Right ventricle myocardium superior (tissue), 1 donor: ENCODE data around the gene MLXIPL. TPM values are rescaled to one million over a fixed set of nuclear protein-coding genes. Genes with fewer than 3 reads are reported as not detected.
"Not testable (repeated sequence)": the region's sequence is repeated elsewhere in the genome, so short reads cannot be mapped to it uniquely, and the experiment has no call there.

Experiments used
- ATAC-seq: fragments of 200-7000 bp; cut with Tn5 transposase; one replicate; pipeline ENCODE4 v1.9.1; 2020; ENCODE audit warnings: mild to moderate bottlenecking; ENCODE audit not compliant: poor library complexity
- DNase-seq: peaks from one replicate; pipeline ENCODE4 v3.0.0-alpha.2; 2020
- intact Hi-C: fragments of 100-400 bp; cut with DNase I; formaldehyde crosslinking; loops from one replicate; pipeline ENCODE4 v1.11.2; 2022
- total RNA-seq: library from RNA; stranded (reverse); fragmentation: NEBNext Ultra II Directional; extraction: Animal tissue kit (Norgen Biotek cat#: 25700); gene quantifications from one replicate; pipeline ENCODE4 v1.2.1, GENCODE V29; 2021
- donor health status: DM: no; HTN: yes; CAD: no; lungs with severe emphysema.

MLXIPL gene
- total RNA-seq, 1 donor from 2014 or later, result 6.9 TPM

DNA sequence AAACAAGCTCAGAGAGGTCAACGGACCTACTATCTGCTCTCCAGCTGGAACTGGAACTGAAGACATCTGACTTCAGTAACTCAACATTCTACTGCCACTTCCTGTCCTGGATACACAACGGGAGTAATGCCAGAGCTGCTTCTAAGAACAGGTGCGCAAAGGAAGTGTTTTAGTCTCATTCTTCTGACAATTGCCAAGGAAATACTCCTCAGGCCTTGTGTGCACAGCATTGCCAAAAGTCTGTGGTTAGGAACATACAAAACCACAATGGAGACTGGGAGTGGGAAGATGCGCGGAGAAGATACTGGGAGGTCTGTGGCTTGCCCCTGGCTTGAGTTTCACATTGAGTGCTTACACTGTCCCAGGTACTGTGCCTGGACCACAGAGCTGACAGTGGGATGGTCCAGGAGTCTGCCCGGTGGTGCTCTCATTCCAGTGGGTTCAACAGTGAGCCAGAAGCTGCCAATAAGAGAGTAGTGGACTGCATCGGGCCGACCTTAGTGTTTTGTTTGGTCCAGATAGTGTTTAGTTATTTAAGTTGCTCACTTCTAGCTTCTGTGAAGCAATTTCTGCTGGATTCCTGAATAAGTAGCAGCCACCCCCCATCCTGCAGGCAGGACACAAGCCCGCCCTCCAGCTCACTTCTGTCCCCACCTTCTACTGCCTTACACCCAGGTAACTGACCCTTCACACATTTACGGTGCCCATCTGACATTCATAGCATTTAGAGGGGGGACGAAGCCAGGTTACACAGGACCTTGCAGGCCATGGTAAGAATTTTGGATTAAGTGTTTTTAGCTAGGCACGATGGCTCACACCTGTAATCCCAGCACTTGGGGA lies 56.3 kb downstream of the MLXIPL start:
- ATAC-seq (no peak), DNase-seq (no peak)
- intact Hi-C loops, result no loop called here

- intact Hi-C loops, result no loop called here
- no peak for ATAC-seq
- DNase-seq, result no peak
These were observed 57.2 kb downstream of the MLXIPL start for GRCh38 chr7:73567140-73567539.

GRCh38 chr7:73566431-73566830 lies 57.9 kb downstream of the MLXIPL start:
- intact Hi-C loops, DNase-seq, ATAC-seq: not testable (repeated sequence)

GRCh38 chr7:73565675-73566340 lies 58.5 kb downstream of the MLXIPL start:
- intact Hi-C loops, result no loop called here
- ATAC-seq, result no peak
- DNase-seq, result no peak

DNA sequence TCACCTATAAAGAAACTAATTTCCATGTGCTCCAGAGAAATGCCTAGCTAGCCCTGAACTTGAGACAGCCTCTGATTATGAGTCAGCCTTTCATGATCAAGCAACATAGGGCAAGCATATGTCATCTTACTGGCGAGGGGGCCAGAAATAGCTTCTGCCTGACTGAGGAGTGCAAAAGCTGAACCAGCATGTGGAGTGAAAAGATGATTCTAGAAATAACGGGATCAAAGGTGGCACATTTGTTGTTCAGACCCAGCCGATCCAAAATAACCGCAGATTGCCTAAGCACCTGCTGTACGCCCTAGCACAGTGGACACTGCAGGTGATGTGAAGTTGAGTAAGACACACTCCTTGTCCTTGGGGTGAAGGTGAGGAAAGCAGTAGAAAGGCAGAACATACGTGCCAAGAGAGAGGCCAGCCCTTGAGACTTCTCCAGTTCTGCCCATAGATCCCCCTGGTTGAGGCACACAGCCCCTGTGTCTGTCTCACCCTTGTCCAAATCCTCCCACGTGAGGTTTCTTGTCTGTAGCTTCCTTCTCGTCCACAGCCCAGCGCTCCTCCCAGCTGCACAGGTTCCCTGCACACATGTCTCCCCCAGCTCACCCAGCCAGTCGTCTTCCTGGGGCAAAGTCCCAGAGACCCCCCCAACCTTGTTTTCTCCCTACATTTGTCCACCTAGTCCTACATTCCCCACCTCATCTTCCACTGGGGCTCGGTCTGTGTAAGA lies 64.0 kb downstream of the MLXIPL start:
- ATAC-seq (no peak), DNase-seq (no peak)
- intact Hi-C loops, result no loop called here

- intact Hi-C loops, result loop anchor here (5.0 kb wide), 1 partner anchor 35 kb away; the partner anchor contains the start of gene BAZ1B
- peak; percentile 73 for ATAC-seq
These were observed 66.7 kb downstream of the MLXIPL start, which contains the start of gene BCL7B for GRCh38 chr7:73557397-73558257. Gene BCL7B, minus strand, starts transcription at chr7:73557690. Its CDS starts 112 bp downstream, at chr7:73557578.

DNA sequence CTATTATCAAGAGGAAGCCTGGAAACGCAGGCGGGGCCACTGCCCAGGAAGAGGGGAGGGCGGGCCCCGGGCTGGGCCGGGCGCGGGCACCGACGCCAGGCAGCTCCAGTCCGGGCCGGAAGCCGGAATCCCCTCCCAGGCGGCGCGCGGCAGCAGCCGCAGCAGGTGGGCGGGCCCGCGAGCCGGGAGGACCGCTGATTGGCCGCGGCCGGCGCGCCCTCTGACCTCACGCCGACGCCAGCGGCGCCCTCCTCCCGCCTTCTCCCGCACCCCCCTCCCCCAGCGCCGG lies 67.3 kb downstream of the MLXIPL start:
- ATAC-seq (peak; percentile 98), DNase-seq (peak; percentile 96)
- intact Hi-C loops, result loop anchor here (5.0 kb wide), 1 partner anchor 35 kb away; the partner anchor contains the start of gene BAZ1B

More at GRCh38 chr7:73557397-73558257, 66.7 kb downstream of the MLXIPL start, which contains the start of gene BCL7B:
- DNase-seq, result peak; percentile 81

GRCh38 chr7:73556208-73557107 lies 67.9 kb downstream of the MLXIPL start:
- ATAC-seq (no peak), DNase-seq (no peak)
- intact Hi-C loops, result loop anchor here (5.0 kb wide), 1 partner anchor 34 kb away; the partner anchor contains the start of gene BAZ1B

DNA sequence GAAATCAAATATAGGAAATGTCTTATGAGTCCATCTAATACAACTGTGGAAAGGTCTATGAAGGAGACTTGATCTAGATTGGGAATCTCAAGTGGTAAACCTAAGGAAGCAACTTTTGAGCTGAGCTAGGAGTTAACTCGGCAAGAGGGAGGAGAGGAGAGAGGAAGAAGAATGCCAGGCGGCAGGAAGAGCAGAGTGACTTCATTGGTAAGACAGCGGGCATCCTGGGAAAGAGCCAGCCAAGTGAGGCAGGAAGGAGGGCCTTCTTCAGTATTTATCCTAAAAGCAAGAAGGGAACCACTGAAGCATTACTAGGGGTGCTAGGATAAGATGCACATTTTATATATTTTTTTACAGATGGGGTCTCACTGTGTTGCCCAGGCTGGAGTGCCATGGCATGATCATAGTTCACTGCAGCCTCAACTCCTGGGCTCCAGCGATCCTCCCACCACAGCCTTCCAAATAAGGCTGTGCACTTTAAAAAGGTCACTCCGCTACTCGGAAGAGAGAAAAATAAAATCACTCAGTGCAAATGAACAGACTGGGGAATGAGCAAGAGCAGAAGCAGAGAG lies 68.8 kb downstream of the MLXIPL start:
- ATAC-seq, result no peak
- no peak for DNase-seq
- intact Hi-C loops, result loop anchor here (5.0 kb wide), 1 partner anchor 33 kb away; the partner anchor contains the start of gene BAZ1B

GRCh38 chr7:73550093-73550492 lies 74.2 kb downstream of the MLXIPL start:
- intact Hi-C loops, DNase-seq, ATAC-seq: not testable (repeated sequence)

GRCh38 chr7:73549176-73549575 lies 75.1 kb downstream of the MLXIPL start:
- intact Hi-C loops, result no loop called here
- ATAC-seq, result peak; percentile 32
- no peak for DNase-seq

DNA sequence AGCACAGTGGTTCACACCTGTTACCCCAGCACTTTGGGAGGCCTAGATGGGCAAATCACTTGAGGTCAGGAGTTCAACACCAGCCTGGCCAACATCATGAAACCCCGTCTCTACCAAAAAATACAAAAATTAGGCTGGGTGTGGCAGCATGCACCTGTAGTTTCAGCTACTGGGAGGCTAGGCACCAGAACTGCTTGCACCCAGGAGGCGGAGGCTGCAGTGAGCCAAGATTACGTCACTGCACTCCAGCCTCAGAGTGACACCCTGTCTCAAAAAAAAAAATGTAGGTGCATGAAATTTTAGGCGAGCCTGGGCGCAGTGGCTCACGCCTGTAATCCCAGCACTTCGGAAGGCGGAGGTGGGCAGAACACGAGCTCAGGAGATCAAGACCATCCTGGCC lies 76.5 kb downstream of the MLXIPL start:
- ATAC-seq (peak; percentile 34), DNase-seq (no peak)
- intact Hi-C loops, result no loop called here

GRCh38 chr7:73544678-73545077 lies 79.6 kb downstream of the MLXIPL start:
- no peak for DNase-seq
- intact Hi-C loops, result no loop called here
- no peak for ATAC-seq
